Measurements from ENCODE around the gene LMBR1L.
A peak's percentile ranks its signal among the peaks of the same experiment; 100 is the strongest.
"Not testable (repeated sequence)": the region's sequence is repeated elsewhere in the genome, so short reads cannot be mapped to it uniquely, and the experiment has no call there.

LMBR1L gene

GRCh38 chr12:49110464-49111155, at the start of gene LMBR1L:
LMBR1L (minus strand) TSS chr12:49110847; CDS start chr12:49110555, 292 bp downstream.
- peak; percentile 98 for DNase-seq

- no peak for DNase-seq
Measured at GRCh38 chr12:49160399-49160798, 49.8 kb upstream of the LMBR1L start.

- DNase-seq = no peak
Measured at GRCh38 chr12:49154221-49154620, 43.6 kb upstream of the LMBR1L start.

GRCh38 chr12:49147384-49147783, 36.7 kb upstream of the LMBR1L start:
- DNase-seq = no peak

GRCh38 chr12:49146406-49146805, 35.8 kb upstream of the LMBR1L start:
- DNase-seq = no peak

- DNase-seq = no peak
Measured at GRCh38 chr12:49144384-49144783, 33.7 kb upstream of the LMBR1L start.

- no peak for DNase-seq
Measured at GRCh38 chr12:49138999-49139398, 28.4 kb upstream of the LMBR1L start.

- no peak for DNase-seq
Measured at GRCh38 chr12:49138587-49138986, 27.9 kb upstream of the LMBR1L start.

- DNase-seq = no peak
Measured at GRCh38 chr12:49137476-49137875, 26.8 kb upstream of the LMBR1L start.

- DNase-seq = not testable (repeated sequence)
Measured at GRCh38 chr12:49136997-49137396, 26.4 kb upstream of the LMBR1L start.

- DNase-seq = no peak
Measured at GRCh38 chr12:49133590-49133989, 22.9 kb upstream of the LMBR1L start.

GRCh38 chr12:49133014-49133413, 22.4 kb upstream of the LMBR1L start:
- no peak for DNase-seq

GRCh38 chr12:49131894-49132461, 21.3 kb upstream of the LMBR1L start:
- DNase-seq = peak; percentile 60

GRCh38 chr12:49131051-49131893, 20.6 kb upstream of the LMBR1L start, which contains the start of gene TUBA1B:
TUBA1B (minus strand) TSS chr12:49131395; CDS start chr12:49131300, 95 bp downstream.
- DNase-seq = peak; percentile 94

GRCh38 chr12:49130151-49131050, 19.8 kb upstream of the LMBR1L start:
- peak; percentile 95 for DNase-seq

GRCh38 chr12:49129332-49130150, 18.9 kb upstream of the LMBR1L start:
- DNase-seq = no peak

GRCh38 chr12:49127971-49128370, 17.3 kb upstream of the LMBR1L start:
- DNase-seq = not testable (repeated sequence)

GRCh38 chr12:49126852-49127763, 16.5 kb upstream of the LMBR1L start:
- DNase-seq = no peak

GRCh38 chr12:49121047-49121696, 10.5 kb upstream of the LMBR1L start:
- peak; percentile 45 for DNase-seq

- DNase-seq = no peak
Measured at GRCh38 chr12:49111206-49111605, 559 bp upstream of the LMBR1L start.
